ENCODE measurements around the gene KDM3B.
"Not testable (repeated sequence)": the region's sequence is repeated elsewhere in the genome, so short reads cannot be mapped to it uniquely, and the experiment has no call there.

KDM3B gene

GRCh38 chr5:138352071-138352721 lies at the start of gene KDM3B:
Gene KDM3B (plus strand): TSS chr5:138352685. CDS start chr5:138352796, 111 bp downstream.
- peak; percentile 97 for DNase-seq (ENCODE audit: low spot score)

GRCh38 chr5:138303372-138303771 lies 49.1 kb upstream of the KDM3B start:
- peak; percentile 26 for DNase-seq (ENCODE audit: low spot score)

GRCh38 chr5:138305797-138306196 lies 46.7 kb upstream of the KDM3B start:
- DNase-seq (ENCODE audit: low spot score) = no peak

GRCh38 chr5:138315751-138316278 lies 36.7 kb upstream of the KDM3B start:
- DNase-seq (ENCODE audit: low spot score) = no peak

- no peak for DNase-seq (ENCODE audit: low spot score)
Observed at GRCh38 chr5:138316355-138316754, 36.1 kb upstream of the KDM3B start.

- not testable (repeated sequence) for DNase-seq (ENCODE audit: low spot score)
Observed at GRCh38 chr5:138318211-138318610, 34.3 kb upstream of the KDM3B start.

GRCh38 chr5:138330813-138331448 lies 21.6 kb upstream of the KDM3B start:
- no peak for DNase-seq (ENCODE audit: low spot score)

- DNase-seq (ENCODE audit: low spot score) = peak; percentile 97
Observed at GRCh38 chr5:138331449-138332368, 20.8 kb upstream of the KDM3B start, which contains the start of gene CDC25C. Gene CDC25C (minus strand): TSS chr5:138331804. CDS start chr5:138331180, 624 bp downstream.

- no peak for DNase-seq (ENCODE audit: low spot score)
Observed at GRCh38 chr5:138334867-138335447, 17.5 kb upstream of the KDM3B start.

- peak; percentile 73 for DNase-seq (ENCODE audit: low spot score)
Observed at GRCh38 chr5:138336952-138337684, 15.4 kb upstream of the KDM3B start.

- DNase-seq (ENCODE audit: low spot score) = peak; percentile 92
Observed at GRCh38 chr5:138337685-138338410, 14.6 kb upstream of the KDM3B start, which contains the start of gene FAM53C. Gene FAM53C (plus strand): TSS chr5:138338266. CDS start chr5:138341336, 3,070 bp downstream.

- no peak for DNase-seq (ENCODE audit: low spot score)
Observed at GRCh38 chr5:138338411-138339090, 13.9 kb upstream of the KDM3B start.

- DNase-seq (ENCODE audit: low spot score) = no peak
Observed at GRCh38 chr5:138339091-138339456, 13.4 kb upstream of the KDM3B start.

- DNase-seq (ENCODE audit: low spot score) = no peak
Observed at GRCh38 chr5:138339464-138339863, 13.0 kb upstream of the KDM3B start.

- DNase-seq (ENCODE audit: low spot score) = no peak
Observed at GRCh38 chr5:138340008-138340407, 12.5 kb upstream of the KDM3B start.

- no peak for DNase-seq (ENCODE audit: low spot score)
Observed at GRCh38 chr5:138344887-138345622, 7.4 kb upstream of the KDM3B start.

GRCh38 chr5:138346889-138347288 lies 5.6 kb upstream of the KDM3B start:
- DNase-seq (ENCODE audit: low spot score) = no peak

GRCh38 chr5:138349852-138350562 lies 2.5 kb upstream of the KDM3B start:
- peak; percentile 30 for DNase-seq (ENCODE audit: low spot score)

- no peak for DNase-seq (ENCODE audit: low spot score)
Observed at GRCh38 chr5:138350563-138350890, 2.0 kb upstream of the KDM3B start.

Measured in AG08396 (cell line).